Measurements from ENCODE around the gene NVL.

The NVL gene

GRCh38 chr1:224267925-224268324, 62.0 kb downstream of the NVL start:
- no peak for TF ChIP-seq EZH2 (IDR thresholded peaks at IDR 0.05; ENCODE audit: borderline replicate concordance, low read length)
- no peak for TF ChIP-seq CTCF (IDR thresholded peaks at IDR 0.05; ENCODE audit: low read length)
- Histone ChIP-seq H3K9ac (ENCODE audit: low read length) (no peak overlapping the region), H2AFZ (ENCODE audit: low read length) (no peak overlapping the region), H4K20me1 (ENCODE audit: insufficient read depth, low read length) (no peaks in the 10 kb centered on the region), H3K4me3 (ENCODE audit: low read depth, low read length, poor library complexity, severe bottlenecking) (no peak overlapping the region), H3K4me2 (ENCODE audit: low read length) (no peak overlapping the region), H3K36me3 (ENCODE audit: insufficient read depth, low read length) (peaks cover 40% of the 10 kb centered on the region), H3K27me3 (ENCODE audit: insufficient read depth, low read length) (no peaks in the 10 kb centered on the region), H3K27ac (ENCODE audit: low read depth, low read length, poor library complexity, severe bottlenecking) (no peak overlapping the region), H3K9me3 (ENCODE audit: low read length) (no peaks in the 10 kb centered on the region), H3F3A (ENCODE audit: insufficient read depth, low read length) (no peaks in the 10 kb centered on the region), H3K4me1 (ENCODE audit: insufficient read depth, low read length, severe bottlenecking) (no peaks in the 10 kb centered on the region), H3K79me2 (ENCODE audit: insufficient read depth, low read length) (no peaks in the 10 kb centered on the region), H3K9me2 (ENCODE audit: low read depth, low read length) (no peaks in the 10 kb centered on the region)

GRCh38 chr1:224266915-224267856, 62.8 kb downstream of the NVL start:
- no peak overlapping the region for H3K27ac ChIP-seq (ENCODE audit: low read depth, low read length, poor library complexity, severe bottlenecking)
- no peak overlapping the region for H2AFZ ChIP-seq (ENCODE audit: low read length)
- H3K4me3 ChIP-seq (ENCODE audit: low read depth, low read length, poor library complexity, severe bottlenecking), result no peak overlapping the region
- H3K27me3 ChIP-seq (ENCODE audit: insufficient read depth, low read length), result no peaks in the 10 kb centered on the region
- H3F3A ChIP-seq (ENCODE audit: insufficient read depth, low read length), result no peaks in the 10 kb centered on the region
- H3K9me2 ChIP-seq (ENCODE audit: low read depth, low read length), result no peaks in the 10 kb centered on the region
- H3K36me3 ChIP-seq (ENCODE audit: insufficient read depth, low read length), result peaks cover 44% of the 10 kb centered on the region
- H4K20me1 ChIP-seq (ENCODE audit: insufficient read depth, low read length), result no peaks in the 10 kb centered on the region
- no peak overlapping the region for H3K9ac ChIP-seq (ENCODE audit: low read length)
- H3K9me3 ChIP-seq (ENCODE audit: low read length), result no peaks in the 10 kb centered on the region
- no peaks in the 10 kb centered on the region for H3K79me2 ChIP-seq (ENCODE audit: insufficient read depth, low read length)
- H3K4me1 ChIP-seq (ENCODE audit: insufficient read depth, low read length, severe bottlenecking), result no peaks in the 10 kb centered on the region
- no peak overlapping the region for H3K4me2 ChIP-seq (ENCODE audit: low read length)
- TF ChIP-seq CTCF (IDR thresholded peaks at IDR 0.05; ENCODE audit: low read length) (no peak), EZH2 (IDR thresholded peaks at IDR 0.05; ENCODE audit: borderline replicate concordance, low read length) (no peak)

- no peak overlapping the region for H2AFZ ChIP-seq (ENCODE audit: low read length)
- H3F3A ChIP-seq (ENCODE audit: insufficient read depth, low read length), result no peaks in the 10 kb centered on the region
- no peaks in the 10 kb centered on the region for H3K9me3 ChIP-seq (ENCODE audit: low read length)
- no peak overlapping the region for H3K4me2 ChIP-seq (ENCODE audit: low read length)
- H4K20me1 ChIP-seq (ENCODE audit: insufficient read depth, low read length), result no peaks in the 10 kb centered on the region
- H3K27ac ChIP-seq (ENCODE audit: low read depth, low read length, poor library complexity, severe bottlenecking), result no peak overlapping the region
- H3K4me1 ChIP-seq (ENCODE audit: insufficient read depth, low read length, severe bottlenecking), result no peaks in the 10 kb centered on the region
- TF ChIP-seq CTCF (IDR thresholded peaks at IDR 0.05; ENCODE audit: low read length), result no peak
- H3K36me3 ChIP-seq (ENCODE audit: insufficient read depth, low read length), result peaks cover 45% of the 10 kb centered on the region
- no peak overlapping the region for H3K4me3 ChIP-seq (ENCODE audit: low read depth, low read length, poor library complexity, severe bottlenecking)
- H3K9ac ChIP-seq (ENCODE audit: low read length), result no peak overlapping the region
- H3K9me2 ChIP-seq (ENCODE audit: low read depth, low read length), result no peaks in the 10 kb centered on the region
- no peaks in the 10 kb centered on the region for H3K79me2 ChIP-seq (ENCODE audit: insufficient read depth, low read length)
- no peaks in the 10 kb centered on the region for H3K27me3 ChIP-seq (ENCODE audit: insufficient read depth, low read length)
Observed at GRCh38 chr1:224266105-224266914, 63.7 kb downstream of the NVL start.

Data from OCI-LY1 (cell line).